A549 (cell line): ENCODE results near the gene TARP.
A peak's percentile ranks its signal among the peaks of the same experiment; 100 is the strongest.
"Not testable (repeated sequence)": the region's sequence is repeated elsewhere in the genome, so short reads cannot be mapped to it uniquely, and the experiment has no call there.

Experiments used
- ATAC-seq, 2 experiments: fragments of 200-7000 bp in 1 of 2; fragments of >200 bp in 1 of 2; cut with Nextera tagmentation in 1 of 2; cut with Tn5 transposase in 1 of 2; 3 replicates each; pipeline versions ENCODE4 v1.8.0 to v1.9.1; 2018 to 2020; ENCODE audit warnings: mild to moderate bottlenecking in 1 of 2, moderate library complexity in 1 of 2
- CTCF ChIA-PET: fragments of 300-600 bp; sonication (Branson Sonifier 250); formaldehyde crosslinking; extraction: SDS; loops from one replicate; lab custom pipeline; 2021; ENCODE audit warnings: antibody characterized with exemption, inconsistent platforms; lab: Yijun Ruan, JAX
- POLR2A ChIA-PET: fragments of 350-600 bp; formaldehyde crosslinking; extraction: SDS; loops from one replicate; lab custom pipeline; 2021; ENCODE audit warnings: antibody characterized with exemption, inconsistent platforms; lab: Yijun Ruan, JAX
- DNase-seq, 2 experiments: peaks; one replicate each; pipeline versions ENCODE4 v3.0.0 to v3.0.0-alpha.2; 2011 to 2016; ENCODE audit warnings: low read depth in 1 of 2, low spot score in 1 of 2
- FAIRE-seq: peaks from 2 replicates; lab custom pipeline; 2011; peaks lifted over from hg19 to GRCh38; lab: Jason Lieb, UNC
- H3K27ac ChIP-seq, 2 experiments: fragments of >200 bp; sonication (Bioruptor Twin); formaldehyde crosslinking; 3 replicates each; pipeline ENCODE4 v1.5.1; 2016 to 2017
- H3K4me1 ChIP-seq: fragments of >200 bp; sonication (Bioruptor Twin); formaldehyde crosslinking; 3 replicates; pipeline ENCODE4 v1.6.1; 2016
- H3K4me2 ChIP-seq: fragments of >200 bp; sonication (Bioruptor Twin); formaldehyde crosslinking; 3 replicates; pipeline ENCODE4 v1.6.1; 2016
- H3K4me3 ChIP-seq: fragments of >200 bp; sonication (Bioruptor Twin); formaldehyde crosslinking; 3 replicates; pipeline ENCODE4 v1.5.1; 2016
- H3K9me3 ChIP-seq: fragments of >200 bp; sonication (Bioruptor Twin); formaldehyde crosslinking; 3 replicates; pipeline ENCODE4 v1.6.1; 2016
- CBX2 ChIP-seq: fragments of 200-600 bp; sonication (generic); IDR thresholded peaks from 2 replicates; pipeline ENCODE4 v1.6.1; 2016; ENCODE audit warnings: low read depth, mild to moderate bottlenecking, borderline replicate concordance
- GATA3 ChIP-seq: IDR thresholded peaks from 2 replicates; pipeline ENCODE4 v1.6.1; 2012; ENCODE audit warnings: borderline replicate concordance
- HOXB13 ChIP-seq: fragments of 250-450 bp; sonication (Bioruptor Pico); IDR thresholded peaks from 2 replicates; pipeline ENCODE4 v1.5.0; 2020; ENCODE audit warnings: low read depth, mild to moderate bottlenecking, moderate library complexity
- HOXB5 ChIP-seq: fragments of 250-450 bp; sonication (Bioruptor Pico); IDR thresholded peaks from 2 replicates; pipeline ENCODE4 v1.5.0; 2020; ENCODE audit warnings: mild to moderate bottlenecking, moderate library complexity
- JUNB ChIP-seq: fragments of >200 bp; sonication (Bioruptor Twin); formaldehyde crosslinking; IDR thresholded peaks from 2 replicates; pipeline ENCODE4 v1.6.1; 2016
- KDM1A ChIP-seq: fragments of 200-600 bp; sonication (generic); IDR thresholded peaks from 2 replicates; pipeline ENCODE4 v1.6.1; 2016; ENCODE audit warnings: low read depth, mild to moderate bottlenecking
- MYC ChIP-seq: IDR thresholded peaks from 2 replicates; pipeline ENCODE4 v1.6.1; 2012; ENCODE audit warnings: mild to moderate bottlenecking, inconsistent platforms, low read length, improper control_type of control experiment, borderline replicate concordance
- NPAS2 ChIP-seq: fragments of 250-450 bp; sonication (Bioruptor Pico); IDR thresholded peaks from 2 replicates; pipeline ENCODE4 v1.8.0; 2022; ENCODE audit warnings: mild to moderate bottlenecking, moderate library complexity, borderline replicate concordance
- POLR2AphosphoS2 ChIP-seq: conservative IDR thresholded peaks from 2 replicates; pipeline ENCODE4 v1.6.1; 2012; ENCODE audit warnings: low read length, improper control_type of control experiment, inconsistent platforms
- RARB ChIP-seq: fragments of 250-450 bp; sonication (Bioruptor Pico); IDR thresholded peaks from 2 replicates; pipeline ENCODE4 v1.8.0; 2021; ENCODE audit warnings: mild to moderate bottlenecking, moderate library complexity
- RNF2 ChIP-seq: fragments of 200-600 bp; sonication (generic); IDR thresholded peaks from 2 replicates; pipeline ENCODE4 v1.6.1; 2016; ENCODE audit warnings: low read depth, mild to moderate bottlenecking, antibody characterized with exemption, moderate library complexity, borderline replicate concordance
- SMC3 ChIP-seq: fragments of >200 bp; sonication (Bioruptor Twin); formaldehyde crosslinking; IDR thresholded peaks from 3 replicates; pipeline ENCODE4 v1.6.1; 2018; ENCODE audit warnings: inconsistent platforms
- SREBF2 ChIP-seq: fragments of 450-650 bp; IDR thresholded peaks from 2 replicates; pipeline ENCODE4 v1.6.1; 2014; ENCODE audit warnings: mild to moderate bottlenecking, moderate library complexity
- WGBS: methylation state at CpG from one replicate; pipeline ENCODE4 v1.1.6; 2017; ENCODE audit errors: missing lambda C conversion rate; 5-methylcytosine and 5-hydroxymethylcytosine counted together

Gene TARP

GRCh38 chr7:38274927-38275620, 1.6 kb upstream of the TARP start:
- POLR2A ChIA-PET: no interaction called here
- CTCF ChIA-PET: interaction anchor here (1.2 to 1.3 kb wide), 2 partner anchors 43 to 59 kb away, joined by 3 to 6 read pairs; no protein-coding TSS in a partner anchor
- TF ChIP-seq MYC: no peak
- no peak for TF ChIP-seq SMC3
- TF ChIP-seq KDM1A: no peak
- TF ChIP-seq HOXB5 (CRISPR knock-in tag): no peak
- TF ChIP-seq SREBF2: no peak
- no peak for TF ChIP-seq GATA3
- no peak for TF ChIP-seq HOXB13 (CRISPR knock-in tag)
- no peak for FAIRE-seq
- Histone ChIP-seq H3K9me3 (no peaks in the 10 kb centered on the region), H3K4me1 (no peaks in the 10 kb centered on the region), H3K4me2 (no peak overlapping the region), H3K4me3 (no peak overlapping the region), H3K27ac (no peak overlapping the region)
- no peak for DNase-seq
- WGBS: 43% methylated on average over 3 of the region's 3 CpGs
- no peak for ATAC-seq

- WGBS: 70% methylated on average over 4 of the region's 4 CpGs
- CTCF ChIA-PET: interaction anchor here (1.2 kb wide), 1 partner anchor 59 kb away, joined by 6 read pairs; no protein-coding TSS in a partner anchor
- no peak for DNase-seq
- ATAC-seq: no peak
- no peak for TF ChIP-seq CBX2
- TF ChIP-seq RNF2: no peak
- TF ChIP-seq SREBF2: no peak
- no peak for TF ChIP-seq JUNB
- no peak for TF ChIP-seq POLR2AphosphoS2
- TF ChIP-seq NPAS2 (CRISPR knock-in tag): no peak
- no peak for TF ChIP-seq RARB (CRISPR knock-in tag)
- no peak for FAIRE-seq
- Histone ChIP-seq H3K9me3 (no peaks in the 10 kb centered on the region), H3K4me2 (no peak overlapping the region), H3K4me1 (no peaks in the 10 kb centered on the region), H3K4me3 (no peak overlapping the region), H3K27ac (no peak overlapping the region)
- POLR2A ChIA-PET: no interaction called here
These were observed 1.1 kb upstream of the TARP start for GRCh38 chr7:38274486-38274885.

- H3K4me1 ChIP-seq, H3K27ac ChIP-seq, POLR2A ChIA-PET, H3K4me3 ChIP-seq, CTCF ChIA-PET, DNase-seq, H3K4me2 ChIP-seq, ATAC-seq, H3K9me3 ChIP-seq: not testable (repeated sequence)
- FAIRE-seq: peak; percentile 96
- 88% methylated on average over 2 of the region's 2 CpGs for WGBS
These were observed 3.0 kb downstream of the TARP start for GRCh38 chr7:38270405-38270804.

- WGBS: 26% methylated on average over 4 of the region's 4 CpGs
- DNase-seq, FAIRE-seq, ATAC-seq, CTCF ChIA-PET, H3K4me1 ChIP-seq, H3K4me2 ChIP-seq, H3K9me3 ChIP-seq, H3K4me3 ChIP-seq, H3K27ac ChIP-seq, POLR2A ChIA-PET: not testable (repeated sequence)
These were observed 3.6 kb downstream of the TARP start for GRCh38 chr7:38269704-38270346.

- H3K27ac ChIP-seq, H3K4me3 ChIP-seq, H3K4me1 ChIP-seq, ATAC-seq, FAIRE-seq, H3K4me2 ChIP-seq, H3K9me3 ChIP-seq, POLR2A ChIA-PET, DNase-seq: not testable (repeated sequence)
- 68% methylated on average over 3 of the region's 3 CpGs for WGBS
- CTCF ChIA-PET: interaction anchor here (0.8 kb wide), 1 partner anchor 10 kb away, joined by 3 read pairs; no protein-coding TSS in a partner anchor
These were observed 7.5 kb downstream of the TARP start for GRCh38 chr7:38265958-38266357.

- CTCF ChIA-PET, FAIRE-seq, ATAC-seq, H3K4me3 ChIP-seq, H3K9me3 ChIP-seq, H3K4me2 ChIP-seq, H3K4me1 ChIP-seq, DNase-seq, POLR2A ChIA-PET, H3K27ac ChIP-seq: not testable (repeated sequence)
- 0% methylated on average over 1 of the region's 1 CpG for WGBS
These were observed 8.8 kb downstream of the TARP start for GRCh38 chr7:38264602-38265001.

GRCh38 chr7:38263274-38263673, 10.2 kb downstream of the TARP start:
- H3K4me3 ChIP-seq, H3K4me2 ChIP-seq, H3K9me3 ChIP-seq, ATAC-seq, DNase-seq, H3K27ac ChIP-seq, FAIRE-seq, POLR2A ChIA-PET, CTCF ChIA-PET, H3K4me1 ChIP-seq: not testable (repeated sequence)
- WGBS: 77% methylated on average over 1 of the region's 1 CpG
